ENCODE data around the gene ITFG1. TPM values are rescaled to one million over a fixed set of nuclear protein-coding genes. Genes with fewer than 3 reads are reported as not detected.
"Not testable (repeated sequence)": the region's sequence is repeated elsewhere in the genome, so short reads cannot be mapped to it uniquely, and the experiment has no call there.

ITFG1 gene
- total RNA-seq, 1 donor from 2014 or later: 50.0 TPM

GRCh38 chr16:47480410-47480809 is 19.5 kb upstream of the ITFG1 start:
- intact Hi-C loops (cut with DNase I): no loop called here
- DNase-seq: no peak
- Histone ChIP-seq H3K27me3 (ENCODE audit: low read depth) (no peaks in the 10 kb centered on the region), H3K27ac (no peak overlapping the region), H3K36me3 (peaks cover 13% of the 10 kb centered on the region), H3K9me3 (no peaks in the 10 kb centered on the region), H3K4me3 (no peak overlapping the region), H3K4me1 (no peaks in the 10 kb centered on the region)
- ATAC-seq: no peak
- TF ChIP-seq, protein P1, sequence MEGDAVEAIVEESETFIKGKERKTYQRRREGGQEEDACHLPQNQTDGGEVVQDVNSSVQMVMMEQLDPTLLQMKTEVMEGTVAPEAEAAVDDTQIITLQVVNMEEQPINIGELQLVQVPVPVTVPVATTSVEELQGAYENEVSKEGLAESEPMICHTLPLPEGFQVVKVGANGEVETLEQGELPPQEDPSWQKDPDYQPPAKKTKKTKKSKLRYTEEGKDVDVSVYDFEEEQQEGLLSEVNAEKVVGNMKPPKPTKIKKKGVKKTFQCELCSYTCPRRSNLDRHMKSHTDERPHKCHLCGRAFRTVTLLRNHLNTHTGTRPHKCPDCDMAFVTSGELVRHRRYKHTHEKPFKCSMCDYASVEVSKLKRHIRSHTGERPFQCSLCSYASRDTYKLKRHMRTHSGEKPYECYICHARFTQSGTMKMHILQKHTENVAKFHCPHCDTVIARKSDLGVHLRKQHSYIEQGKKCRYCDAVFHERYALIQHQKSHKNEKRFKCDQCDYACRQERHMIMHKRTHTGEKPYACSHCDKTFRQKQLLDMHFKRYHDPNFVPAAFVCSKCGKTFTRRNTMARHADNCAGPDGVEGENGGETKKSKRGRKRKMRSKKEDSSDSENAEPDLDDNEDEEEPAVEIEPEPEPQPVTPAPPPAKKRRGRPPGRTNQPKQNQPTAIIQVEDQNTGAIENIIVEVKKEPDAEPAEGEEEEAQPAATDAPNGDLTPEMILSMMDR (IDR thresholded peaks at IDR 0.05): no peak

- no peak for DNase-seq
- no peaks in the 10 kb centered on the region for H3K4me1 ChIP-seq
- no peak overlapping the region for H3K4me3 ChIP-seq
- ATAC-seq: no peak
- no peaks in the 10 kb centered on the region for H3K27me3 ChIP-seq (ENCODE audit: low read depth)
- intact Hi-C loops (cut with DNase I): no loop called here
- H3K36me3 ChIP-seq: peaks cover 13% of the 10 kb centered on the region
- no peaks in the 10 kb centered on the region for H3K9me3 ChIP-seq
- TF ChIP-seq, protein P1 (IDR thresholded peaks at IDR 0.05): no peak
- no peak overlapping the region for H3K27ac ChIP-seq
Observed at GRCh38 chr16:47477679-47478078, 16.8 kb upstream of the ITFG1 start.

GRCh38 chr16:47476654-47477345 is 15.9 kb upstream of the ITFG1 start:
- no peaks in the 10 kb centered on the region for H3K27me3 ChIP-seq (ENCODE audit: low read depth)
- intact Hi-C loops (cut with DNase I): no loop called here
- DNase-seq (no peak), ATAC-seq (no peak)
- TF ChIP-seq, protein P1 (IDR thresholded peaks at IDR 0.05): no peak
- no peak overlapping the region for H3K4me3 ChIP-seq
- peaks cover 13% of the 10 kb centered on the region for H3K36me3 ChIP-seq
- H3K4me1 ChIP-seq: no peaks in the 10 kb centered on the region
- H3K9me3 ChIP-seq: no peaks in the 10 kb centered on the region
- no peak overlapping the region for H3K27ac ChIP-seq

DNA sequence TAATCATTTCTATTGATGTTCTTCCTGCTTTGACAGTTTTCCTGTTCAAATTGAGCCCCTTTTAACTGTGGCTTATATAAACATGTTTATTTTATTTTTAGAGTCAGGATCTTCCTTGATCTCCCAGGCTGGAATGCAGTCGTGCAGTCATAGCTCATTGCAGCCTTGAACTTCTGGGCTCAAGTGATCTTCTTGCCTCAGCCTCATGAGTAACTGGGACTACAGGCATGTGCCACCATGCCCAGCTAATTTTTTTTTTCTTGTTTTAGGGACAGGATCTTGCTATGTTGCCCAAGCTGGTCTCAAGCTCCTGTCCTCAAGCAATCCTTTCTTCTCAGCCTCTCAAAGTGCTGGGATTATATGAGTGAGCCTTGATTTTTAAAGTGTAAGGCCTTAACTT is 14.9 kb upstream of the ITFG1 start:
- TF ChIP-seq, protein P1 (IDR thresholded peaks at IDR 0.05): no peak
- Histone ChIP-seq H3K4me3 (no peak overlapping the region), H3K27ac (no peak overlapping the region)

DNA sequence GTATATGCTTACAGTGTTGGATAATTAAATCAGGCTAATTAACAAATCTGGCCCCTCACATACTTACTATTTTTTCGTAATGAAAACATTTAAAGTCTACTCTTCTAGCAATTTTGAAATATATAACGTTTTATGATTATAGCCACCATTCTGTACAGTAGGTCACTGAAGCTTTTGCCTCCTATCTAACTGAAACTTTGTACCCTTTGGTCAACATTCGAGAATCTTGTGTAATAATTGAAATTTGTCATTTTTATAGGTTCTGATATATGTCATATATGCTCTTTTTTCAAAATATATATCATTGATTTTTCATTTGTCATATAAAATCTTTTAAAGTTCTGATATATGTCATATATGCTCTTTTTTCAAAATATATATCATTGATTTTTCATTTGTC is 12.9 kb upstream of the ITFG1 start:
- Histone ChIP-seq H3K9me3 (no peaks in the 10 kb centered on the region), H3K4me1 (peaks cover 3% of the 10 kb centered on the region), H3K4me3 (no peak overlapping the region), H3K27me3 (ENCODE audit: low read depth) (no peaks in the 10 kb centered on the region), H3K27ac (no peak overlapping the region), H3K36me3 (peaks cover 13% of the 10 kb centered on the region)
- intact Hi-C loops (cut with DNase I): no loop called here
- ATAC-seq (no peak), DNase-seq (no peak)
- TF ChIP-seq, protein P1 (IDR thresholded peaks at IDR 0.05): no peak

More for the DNA sequence above, 14.9 kb upstream of the ITFG1 start:
- Histone ChIP-seq H3K27me3 (ENCODE audit: low read depth) (no peaks in the 10 kb centered on the region), H3K36me3 (peaks cover 13% of the 10 kb centered on the region), H3K9me3 (no peaks in the 10 kb centered on the region), H3K4me1 (peaks cover 3% of the 10 kb centered on the region)
- DNase-seq (no peak), ATAC-seq (no peak)
- intact Hi-C loops (cut with DNase I): no loop called here

DNA sequence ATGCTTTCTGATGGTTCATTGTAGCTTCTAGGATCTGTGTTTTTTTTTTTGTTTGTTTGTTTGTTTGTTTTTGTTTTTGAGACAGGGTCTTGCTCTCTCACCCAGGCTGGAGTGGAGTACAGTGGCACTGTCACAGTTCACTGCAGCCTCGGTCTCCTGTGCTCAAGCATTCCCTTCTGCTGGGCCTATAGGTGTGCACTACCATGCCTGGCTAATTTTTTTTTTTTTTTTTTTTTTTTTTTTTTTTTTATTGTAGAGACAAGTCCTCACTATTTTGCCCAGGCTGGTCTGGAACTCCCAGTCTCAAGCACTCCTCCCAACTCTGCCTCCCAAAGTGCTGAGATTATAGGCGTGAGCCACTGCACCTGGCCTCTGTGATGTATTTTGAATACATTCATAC is 12.1 kb upstream of the ITFG1 start:
- intact Hi-C loops (cut with DNase I); ATAC-seq; DNase-seq: not testable (repeated sequence)

More for the DNA sequence above, 12.1 kb upstream of the ITFG1 start:
- H3K27me3 ChIP-seq (ENCODE audit: low read depth); H3K4me3 ChIP-seq; H3K27ac ChIP-seq; H3K9me3 ChIP-seq; H3K4me1 ChIP-seq: not testable (repeated sequence)
- peaks cover 13% of the 10 kb centered on the region for H3K36me3 ChIP-seq

Measured in lower lobe of right lung (tissue), 2 donors.